HG02938 (cell line): ENCODE measurements around the gene FBXO45.
"Not testable (repeated sequence)": the region's sequence is repeated elsewhere in the genome, so short reads cannot be mapped to it uniquely, and the experiment has no call there.

Experiments used
- ATAC-seq: cut with Tn5 transposase; IDR thresholded peaks from one replicate; pipeline ENCODE4 v1.9.1; 2021; ENCODE audit warnings: mild to moderate bottlenecking, moderate library complexity; ENCODE audit not compliant: unreplicated experiment

The FBXO45 gene

GRCh38 chr3:196555295-196555694 lies 13.2 kb upstream of the FBXO45 start:
- no peak for ATAC-seq

DNA sequence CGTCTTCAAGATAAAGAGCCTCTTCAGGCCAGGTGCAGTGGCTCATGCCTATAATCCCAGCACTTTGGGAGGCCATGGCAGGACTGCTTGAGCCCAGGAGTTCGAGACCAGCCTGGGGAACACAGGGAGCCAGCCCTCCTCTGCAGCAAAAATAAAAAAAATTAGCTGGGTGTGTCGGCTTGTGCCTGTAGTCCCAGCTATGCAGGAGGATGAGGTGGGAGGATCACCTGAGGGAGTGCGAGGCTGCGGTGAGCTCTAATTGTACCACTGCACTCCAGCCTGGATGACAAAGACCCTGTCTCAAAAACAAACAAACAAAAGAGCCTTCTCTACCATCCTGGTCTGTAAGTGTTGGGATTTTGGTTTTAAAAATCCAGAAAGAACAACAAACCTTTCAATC lies 11.2 kb upstream of the FBXO45 start:
- ATAC-seq = no peak

- ATAC-seq = no peak
These were observed 10.0 kb upstream of the FBXO45 start for GRCh38 chr3:196558476-196558875.

DNA sequence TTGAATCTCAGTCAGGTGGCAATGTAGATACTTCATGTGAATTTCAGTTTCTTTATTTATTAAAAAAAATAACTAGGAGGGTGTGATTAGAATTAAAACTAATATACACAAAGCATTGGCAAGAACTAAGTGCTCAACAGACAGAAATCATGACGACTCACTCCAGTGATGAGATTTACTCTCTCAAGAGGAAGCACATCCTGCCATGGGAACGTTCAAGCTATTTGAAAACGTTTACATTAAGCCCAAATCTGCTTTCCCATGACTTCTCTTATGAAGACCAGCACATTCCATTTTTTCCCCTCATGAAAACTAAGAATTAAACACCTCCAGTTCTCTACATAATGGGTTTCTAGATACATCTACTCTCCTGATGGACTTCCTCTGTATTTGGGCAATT lies 8.6 kb upstream of the FBXO45 start:
- no peak for ATAC-seq

GRCh38 chr3:196563721-196564225 lies 4.7 kb upstream of the FBXO45 start:
- ATAC-seq = no peak

GRCh38 chr3:196569003-196569516 lies 600 bp downstream of the FBXO45 start:
- peak; percentile 44 for ATAC-seq

DNA sequence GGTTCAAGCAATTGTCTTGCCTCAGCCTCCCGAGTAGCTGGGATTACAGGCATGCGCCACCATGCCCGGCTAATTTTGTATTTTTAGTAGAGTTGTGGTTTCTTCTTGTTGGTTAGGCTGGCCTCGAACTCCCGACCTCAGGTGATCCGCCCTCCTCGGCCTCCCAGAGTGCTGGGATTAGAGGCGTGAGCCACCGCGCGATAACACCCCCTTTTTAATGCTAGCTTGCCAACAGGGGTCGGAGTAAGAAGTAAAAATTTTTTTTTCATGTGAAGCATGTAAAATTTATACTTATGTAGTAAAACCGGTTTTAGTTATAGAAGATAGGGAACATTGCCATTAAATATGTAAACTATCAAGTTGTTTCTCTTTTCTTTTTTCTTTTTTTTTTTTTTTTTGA lies 1.9 kb downstream of the FBXO45 start:
- not testable (repeated sequence) for ATAC-seq

DNA sequence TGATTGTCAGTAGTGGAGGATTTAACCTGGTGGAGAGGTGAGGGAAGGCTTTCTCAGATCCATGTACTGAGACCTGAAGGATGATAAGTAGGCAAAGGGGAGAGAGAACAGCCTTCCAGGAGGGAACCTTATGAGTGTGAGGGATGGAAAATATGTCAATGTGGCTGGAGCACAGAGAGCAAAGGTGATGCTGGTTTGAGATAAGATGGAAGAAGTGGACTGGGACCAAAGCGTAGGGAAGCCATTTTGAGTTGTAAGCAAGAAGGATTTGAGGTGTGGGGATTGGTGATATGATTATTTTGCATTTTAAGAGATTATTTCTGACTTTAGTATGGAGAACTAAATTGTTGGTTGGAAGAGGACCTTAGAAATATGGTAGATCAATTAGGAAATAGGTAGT lies 3.9 kb downstream of the FBXO45 start:
- ATAC-seq = no peak

DNA sequence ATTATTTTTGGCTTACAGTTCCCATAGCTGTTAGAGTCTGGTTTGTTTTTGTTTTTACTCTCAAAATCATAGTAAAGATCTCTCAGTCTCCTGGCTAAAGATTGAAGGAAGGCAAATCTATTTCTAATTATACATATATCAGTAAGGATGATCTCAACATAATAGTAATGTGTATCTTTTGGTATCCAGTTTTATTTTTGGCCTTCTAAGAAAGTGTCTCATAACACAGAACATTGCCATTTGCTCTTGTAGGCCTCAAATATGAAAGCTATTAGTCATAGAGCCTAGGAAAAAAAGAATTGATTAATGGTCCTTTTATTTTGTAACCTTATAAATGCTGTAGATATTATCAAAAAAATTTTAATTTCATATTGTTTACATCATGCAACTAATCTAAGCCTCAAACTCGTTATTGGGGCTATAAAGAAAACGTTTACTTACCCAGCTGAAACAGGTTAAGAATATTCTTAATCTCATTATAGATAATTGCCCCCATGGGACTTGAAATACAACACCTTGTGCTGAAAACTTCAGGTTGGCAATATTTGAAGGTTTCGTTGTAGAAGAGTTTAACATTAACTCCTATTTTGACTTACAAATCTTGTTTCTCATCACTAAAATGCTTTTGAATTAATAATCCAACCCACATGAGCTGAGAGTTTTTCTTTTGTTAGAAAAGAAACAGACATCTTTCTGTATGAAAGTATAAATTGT lies 16.7 kb downstream of the FBXO45 start:
- no peak for ATAC-seq

GRCh38 chr3:196590279-196590678 lies 21.8 kb downstream of the FBXO45 start:
- no peak for ATAC-seq

DNA sequence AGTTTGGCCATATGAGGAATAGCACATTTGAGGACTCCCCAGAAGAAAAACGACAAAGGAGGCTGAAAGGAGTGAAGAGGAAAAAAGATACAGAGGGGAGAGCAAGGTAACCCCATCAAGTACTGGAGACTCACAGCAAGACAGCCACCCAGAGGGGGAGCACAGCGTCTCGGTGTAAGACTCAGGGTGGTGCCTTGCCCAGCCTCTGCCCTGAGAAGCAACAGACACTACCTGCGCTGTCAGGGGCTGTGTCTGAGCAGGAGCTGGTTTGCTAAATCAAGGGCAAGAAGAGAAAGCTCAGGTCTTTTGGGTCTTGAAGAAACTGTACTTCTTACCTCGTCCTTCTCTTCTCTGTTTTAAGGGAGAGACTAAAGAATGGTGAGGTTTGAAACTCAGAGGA lies 27.9 kb downstream of the FBXO45 start:
- ATAC-seq = no peak

- not testable (repeated sequence) for ATAC-seq
These were observed 29.7 kb downstream of the FBXO45 start for GRCh38 chr3:196597971-196598733.

DNA sequence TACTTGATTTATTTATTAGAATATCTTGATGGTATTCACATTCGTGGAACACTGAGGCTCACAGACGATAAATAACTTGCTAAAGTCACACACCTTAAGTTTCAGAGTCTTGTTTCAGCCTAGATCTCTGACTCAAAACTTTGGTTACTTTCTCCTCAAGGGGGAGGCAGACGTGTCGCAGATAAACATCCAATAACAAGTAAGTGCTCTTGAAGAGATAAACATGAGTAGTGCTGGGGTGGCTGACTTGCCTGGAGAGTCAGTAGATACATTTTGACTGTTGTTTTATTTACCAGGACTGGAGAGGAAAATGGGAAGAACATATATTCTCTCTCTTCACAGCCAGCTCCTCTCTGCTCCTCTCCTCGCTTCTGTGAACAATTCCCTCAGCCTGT lies 31.3 kb downstream of the FBXO45 start:
- no peak for ATAC-seq

- no peak for ATAC-seq
These were observed 31.9 kb downstream of the FBXO45 start for GRCh38 chr3:196600359-196600758.

GRCh38 chr3:196602673-196603072 lies 34.2 kb downstream of the FBXO45 start:
- ATAC-seq = no peak

DNA sequence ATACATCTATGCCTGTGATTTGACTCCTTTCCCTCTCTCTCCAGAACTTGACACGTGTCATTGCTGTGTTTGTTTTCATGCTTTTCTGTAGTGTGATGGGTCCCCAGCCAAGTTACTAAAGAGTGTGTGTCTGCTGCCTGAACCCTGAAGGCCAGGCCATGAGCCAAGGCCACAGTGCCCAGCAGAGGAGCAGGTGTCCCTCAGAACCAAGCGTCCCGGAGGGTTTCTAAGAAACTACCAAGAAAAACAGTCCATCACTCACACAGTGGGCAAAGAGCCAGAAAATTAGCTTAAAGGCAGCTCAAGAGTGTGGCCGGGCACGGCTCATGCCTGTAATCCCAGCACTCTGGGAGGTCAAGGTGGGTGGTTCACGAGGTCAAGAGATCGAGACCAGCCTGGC lies 35.2 kb downstream of the FBXO45 start:
- no peak for ATAC-seq

GRCh38 chr3:196604548-196604947 lies 36.1 kb downstream of the FBXO45 start:
- ATAC-seq = no peak

DNA sequence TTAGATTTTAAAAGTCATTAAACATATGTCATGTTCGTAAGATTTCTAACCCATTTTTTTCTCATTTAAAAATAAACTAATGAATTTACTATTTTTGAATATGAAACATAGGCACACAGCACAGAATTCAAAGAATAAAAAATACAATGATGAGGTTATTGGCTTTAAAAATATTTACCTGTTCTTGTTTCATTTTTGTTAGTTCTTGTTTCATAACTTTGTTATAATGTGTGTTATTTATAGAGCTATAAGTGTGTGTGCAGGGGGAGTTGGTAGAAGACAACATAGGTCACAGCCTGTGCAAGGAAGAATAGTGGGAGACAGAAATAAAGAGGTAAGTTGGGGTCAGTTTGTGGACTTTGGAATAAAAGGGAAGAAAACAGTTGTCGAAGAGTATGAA lies 40.2 kb downstream of the FBXO45 start:
- ATAC-seq = no peak

- ATAC-seq = no peak
These were observed 40.9 kb downstream of the FBXO45 start for GRCh38 chr3:196609343-196609775.

DNA sequence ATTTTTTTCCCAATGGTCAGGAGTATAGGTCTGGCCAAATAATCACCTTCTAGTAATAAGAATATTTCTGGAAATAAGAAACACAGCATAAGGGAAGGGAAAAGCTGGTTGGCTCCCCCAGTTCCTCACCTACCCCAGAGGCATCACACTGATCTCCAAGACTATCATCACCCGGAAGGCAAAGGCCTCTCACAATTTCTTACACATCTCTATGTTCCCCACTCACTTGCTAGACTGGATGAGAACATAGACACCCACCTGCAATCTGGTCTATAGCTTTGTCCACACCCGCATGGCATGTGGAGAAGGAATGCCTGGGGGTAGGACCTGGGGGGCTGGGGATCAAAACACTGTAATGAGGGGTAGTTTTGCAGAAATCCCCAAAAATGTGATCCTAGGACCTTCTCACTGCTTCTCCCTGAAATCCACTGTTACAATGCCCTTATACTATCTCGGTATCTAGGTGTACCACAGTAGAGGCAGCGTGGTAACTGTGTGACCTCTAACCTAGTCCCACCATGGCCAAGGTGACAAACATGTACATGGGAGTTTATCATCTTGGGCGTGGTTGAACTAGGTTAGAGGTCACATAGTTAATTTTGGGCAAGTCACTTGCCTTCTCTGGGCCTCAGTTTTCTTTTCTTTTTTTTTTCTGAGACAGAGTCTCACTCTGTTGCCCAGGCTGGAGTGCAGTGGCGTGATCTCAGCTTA lies 41.5 kb downstream of the FBXO45 start:
- ATAC-seq = no peak

DNA sequence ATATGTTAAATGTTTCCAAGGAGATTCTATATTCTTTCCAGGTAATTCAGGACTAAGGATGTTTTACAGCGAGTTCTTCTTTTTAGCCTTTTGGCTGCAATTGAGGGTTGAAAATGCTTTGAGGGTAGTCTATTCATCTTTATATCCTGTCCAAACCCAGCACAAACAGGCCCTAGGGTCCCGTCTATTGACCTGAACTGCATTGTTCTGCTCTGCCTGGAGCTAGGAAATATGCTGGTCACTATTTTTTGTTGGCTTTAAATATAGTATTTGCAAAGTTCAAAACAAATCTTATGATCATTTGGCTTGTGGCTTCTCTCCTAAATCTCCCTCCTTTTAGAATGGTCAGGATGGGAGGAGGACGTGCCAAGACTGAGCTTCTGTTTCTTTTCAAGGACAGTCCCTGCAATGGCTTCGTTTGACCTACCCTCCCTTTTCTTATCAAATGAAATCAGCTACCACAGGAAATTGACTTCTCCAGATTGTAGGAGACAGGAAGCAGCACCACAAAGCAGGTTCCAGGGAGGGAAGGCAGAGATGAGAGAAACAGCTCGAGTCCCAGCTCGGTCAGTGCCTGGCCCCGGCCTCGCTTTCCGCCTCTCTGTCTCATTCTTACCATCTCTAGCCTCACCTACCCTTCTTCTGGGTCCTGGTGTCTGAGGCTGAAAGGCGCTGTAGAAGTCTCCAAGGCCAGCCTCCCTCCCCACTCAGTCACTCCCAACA lies 43.5 kb downstream of the FBXO45 start:
- no peak for ATAC-seq
